HFFc6 (cell line): ENCODE measurements around the gene JMJD7. TPM values are rescaled to one million over a fixed set of nuclear protein-coding genes. Genes with fewer than 3 reads are reported as not detected.
A peak's percentile ranks its signal among the peaks of the same experiment; 100 is the strongest.

Experiments used
- DNase-seq: peaks from one replicate; pipeline ENCODE4 v3.0.0-alpha.2; 2018
- H3K27ac Mint-ChIP-seq: 2 replicates; pipeline ENCODE4 v1.8.0; 2020; ENCODE audit warnings: mild to moderate bottlenecking, mixed read lengths
- H3K27me3 Mint-ChIP-seq: 2 replicates; pipeline ENCODE4 v1.8.0; 2021; ENCODE audit warnings: mild to moderate bottlenecking, moderate library complexity, mixed read lengths; ENCODE audit not compliant: insufficient read depth
- H3K36me3 Mint-ChIP-seq: 2 replicates; pipeline ENCODE4 v1.8.0; 2021; ENCODE audit warnings: low read depth, mixed read lengths
- H3K4me1 Mint-ChIP-seq: 2 replicates; pipeline ENCODE4 v1.8.0; 2020; ENCODE audit warnings: low read depth, mixed read lengths
- H3K4me3 Mint-ChIP-seq: 2 replicates; pipeline ENCODE4 v1.8.0; 2020; ENCODE audit warnings: mild to moderate bottlenecking, moderate library complexity, mixed read lengths
- H3K9me3 Mint-ChIP-seq: 2 replicates; pipeline ENCODE4 v1.8.0; 2020; ENCODE audit warnings: mild to moderate bottlenecking, mixed read lengths
- CTCF ChIP-seq: fragments of 200-600 bp; sonication (generic); IDR thresholded peaks from 2 replicates; pipeline ENCODE4 v1.5.0; 2021; ENCODE audit warnings: antibody characterized with exemption, mild to moderate bottlenecking
- total RNA-seq, 6 experiments: library from RNA; stranded (reverse); fragmentation: NEBNext Ultra II Directional; extraction: Animal tissue kit (Norgen Biotek cat#: 25700); gene quantifications; 2 replicates in 1 of 6; 3 replicates in 5 of 6; pipeline ENCODE4 v1.2.3, GENCODE V29; 2021

JMJD7 gene
- total RNA-seq, 6 experiments from 2014 or later: 4.9 to 11.0 (median 8.2) TPM

GRCh38 chr15:41795996-41796856, 31.7 kb upstream of the JMJD7 start:
- Mint-ChIP-seq H3K4me3 (peak overlapping the region; percentile 73), H3K27me3 (no peaks in the 10 kb centered on the region; the same call in 1 of the 2 replicates), H3K36me3 (peaks cover 23% of the 10 kb centered on the region; the same call in 1 of the 2 replicates), H3K27ac (peak overlapping the region; percentile 94), H3K4me1 (peaks cover 84% of the 10 kb centered on the region), H3K9me3 (no peaks in the 10 kb centered on the region)
- no peak for TF ChIP-seq CTCF
- peak; percentile 64 for DNase-seq

- Mint-ChIP-seq H3K27me3 (no peaks in the 10 kb centered on the region; the same call in 1 of the 2 replicates), H3K9me3 (no peaks in the 10 kb centered on the region), H3K27ac (peak overlapping the region; percentile 94), H3K4me3 (peak overlapping the region; percentile 73), H3K4me1 (peaks cover 76% of the 10 kb centered on the region), H3K36me3 (peaks cover 21% of the 10 kb centered on the region; the same call in 1 of the 2 replicates)
- no peak for TF ChIP-seq CTCF
- DNase-seq: no peak
Measured at GRCh38 chr15:41797201-41797944, 30.5 kb upstream of the JMJD7 start.

GRCh38 chr15:41798607-41799487, 29.0 kb upstream of the JMJD7 start:
- H3K9me3 Mint-ChIP-seq: no peaks in the 10 kb centered on the region
- peaks cover 70% of the 10 kb centered on the region for H3K4me1 Mint-ChIP-seq
- DNase-seq: peak; percentile 8
- TF ChIP-seq CTCF: no peak
- peak overlapping the region; percentile 77 for H3K27ac Mint-ChIP-seq
- H3K36me3 Mint-ChIP-seq: peaks cover 19% of the 10 kb centered on the region; the same call in 1 of the 2 replicates
- H3K27me3 Mint-ChIP-seq: no peaks in the 10 kb centered on the region
- peak overlapping the region; percentile 47 for H3K4me3 Mint-ChIP-seq

- Mint-ChIP-seq H3K36me3 (peaks cover 19% of the 10 kb centered on the region; the same call in 1 of the 2 replicates), H3K9me3 (no peaks in the 10 kb centered on the region), H3K4me3 (0 out of 2 replicates have a peak overlapping the region, but pooled peaks have one; percentile 47), H3K4me1 (peaks cover 68% of the 10 kb centered on the region), H3K27me3 (no peaks in the 10 kb centered on the region), H3K27ac (peak overlapping the region; percentile 77)
- TF ChIP-seq CTCF: no peak
- DNase-seq: no peak
Measured at GRCh38 chr15:41799488-41799805, 28.4 kb upstream of the JMJD7 start.

- Mint-ChIP-seq H3K27ac (no peak overlapping the region), H3K36me3 (peaks cover 19% of the 10 kb centered on the region; the same call in 1 of the 2 replicates), H3K9me3 (no peaks in the 10 kb centered on the region), H3K27me3 (no peaks in the 10 kb centered on the region; the same call in 1 of the 2 replicates), H3K4me3 (no peak overlapping the region), H3K4me1 (peaks cover 61% of the 10 kb centered on the region)
- no peak for TF ChIP-seq CTCF
- no peak for DNase-seq
Measured at GRCh38 chr15:41801185-41801584, 26.7 kb upstream of the JMJD7 start.
